HG03097 (cell line): ENCODE results near the gene PLTP.
"Not testable (repeated sequence)": the region's sequence is repeated elsewhere in the genome, so short reads cannot be mapped to it uniquely, and the experiment has no call there.

Experiments used
- ATAC-seq: cut with Tn5 transposase; IDR thresholded peaks from one replicate; pipeline ENCODE4 v1.9.1; 2021; ENCODE audit not compliant: unreplicated experiment, low FRiP score

The PLTP gene

GRCh38 chr20:45880988-45881788 lies 30.8 kb downstream of the PLTP start, which contains the start of gene ZSWIM1:
TSS of gene ZSWIM1 (plus strand) at chr20:45881227. CDS start at chr20:45882593, 1,366 bp downstream.
- ATAC-seq, result peak; percentile 93

GRCh38 chr20:45878076-45878761 lies 33.7 kb downstream of the PLTP start:
- ATAC-seq, result no peak

GRCh38 chr20:45874576-45874975 lies 37.4 kb downstream of the PLTP start:
- no peak for ATAC-seq

DNA sequence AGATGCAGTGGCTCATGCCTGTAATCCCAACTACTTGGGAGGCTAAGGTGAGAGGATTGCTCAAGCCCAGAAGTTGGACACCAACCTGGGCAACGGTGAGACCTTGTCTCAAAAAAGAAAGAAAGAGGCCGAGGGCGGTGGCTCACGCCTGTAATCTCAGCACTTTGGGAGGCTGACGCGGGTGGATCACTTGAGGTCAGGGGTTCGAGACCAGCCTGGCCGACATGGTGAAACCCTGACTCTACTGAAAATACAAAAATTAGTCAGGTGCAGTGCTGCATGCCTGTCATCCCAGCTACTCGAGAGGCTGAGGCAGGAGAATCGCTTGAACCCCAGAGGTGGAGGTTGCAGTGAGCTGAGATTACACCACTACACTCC lies 37.9 kb downstream of the PLTP start:
- not testable (repeated sequence) for ATAC-seq

DNA sequence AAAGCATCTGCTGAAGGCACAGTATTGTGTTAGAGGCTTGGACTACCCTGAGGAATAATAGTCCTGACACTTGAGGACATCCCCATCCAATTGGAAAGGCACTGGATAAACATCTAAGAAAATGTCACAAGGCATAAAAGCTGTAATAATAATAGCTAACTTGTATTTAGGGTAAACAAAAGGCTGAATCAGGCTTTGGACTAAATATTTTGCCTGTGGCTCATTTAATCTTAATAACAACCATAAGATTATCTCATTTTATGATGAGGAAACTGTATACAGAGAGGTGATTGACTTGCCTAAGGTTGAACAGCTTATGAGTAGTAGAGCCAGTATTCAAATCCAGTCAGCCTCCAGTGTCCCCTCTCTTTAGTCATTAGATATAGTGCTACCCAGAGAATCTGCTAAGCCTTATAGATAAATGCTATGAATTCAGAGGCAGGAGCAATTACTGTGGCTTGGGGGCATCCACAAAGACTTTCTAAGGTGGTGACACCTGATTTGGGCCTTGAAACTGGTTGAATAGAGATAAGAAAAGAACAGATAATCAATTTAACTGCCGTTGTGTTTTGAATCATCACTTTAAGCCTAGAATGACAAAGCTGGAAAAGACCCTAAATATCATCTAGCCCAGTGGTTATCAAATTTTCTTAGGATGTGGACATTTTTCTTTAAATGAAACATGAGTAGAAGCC lies 38.4 kb downstream of the PLTP start:
- no peak for ATAC-seq

DNA sequence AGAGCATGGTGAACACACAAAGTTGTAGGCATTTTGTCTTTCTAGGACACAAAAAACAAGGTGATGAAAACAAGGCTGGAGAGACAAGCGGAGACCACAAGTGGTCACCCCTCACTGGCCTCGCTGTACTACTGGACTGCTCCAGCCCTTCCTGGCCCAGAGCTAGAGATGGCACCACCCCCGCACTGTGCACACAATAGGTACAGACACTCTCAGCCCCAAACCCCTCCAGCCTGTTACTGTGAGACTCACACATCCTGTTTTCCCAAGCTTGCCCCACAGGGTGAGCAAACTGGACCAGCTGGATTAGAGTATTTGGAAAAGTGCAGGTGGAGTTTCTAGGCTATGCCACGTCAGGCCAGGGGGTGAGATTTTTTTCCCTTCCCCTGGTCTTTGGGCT lies 39.3 kb downstream of the PLTP start:
- no peak for ATAC-seq

GRCh38 chr20:45867819-45868176 lies 44.2 kb downstream of the PLTP start:
- ATAC-seq, result no peak

DNA sequence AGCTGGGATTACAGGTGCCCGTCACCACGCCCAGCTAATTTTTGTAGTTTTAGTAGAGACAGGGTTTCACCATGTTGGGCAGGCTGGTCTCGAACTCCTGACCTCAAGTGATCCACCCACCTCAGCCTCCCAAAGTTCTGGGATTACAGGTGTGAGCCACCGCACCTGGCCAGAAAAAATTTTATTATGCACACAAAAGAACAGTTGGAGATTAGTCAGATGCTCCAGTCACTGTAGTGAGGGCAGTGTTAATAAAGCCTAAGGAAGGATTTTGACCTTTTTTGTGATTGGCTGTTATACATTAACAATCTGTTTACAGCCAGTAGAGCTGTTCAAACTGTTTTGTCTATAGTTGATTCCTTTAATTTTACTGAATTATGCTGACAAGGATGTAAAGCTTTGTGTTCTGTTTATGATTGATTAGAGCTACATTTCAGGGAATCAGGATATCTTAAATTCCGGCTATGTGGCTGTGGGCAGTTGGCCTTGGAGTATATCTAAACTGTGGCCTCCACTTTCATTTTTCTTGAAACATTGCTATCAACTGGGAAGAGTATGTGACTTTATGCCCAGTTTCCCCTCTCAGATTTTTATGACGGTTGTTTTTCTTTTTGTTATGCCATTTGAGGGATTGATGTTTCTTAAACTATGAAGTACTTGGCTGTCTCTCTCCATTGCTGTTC lies 44.7 kb downstream of the PLTP start:
- no peak for ATAC-seq

GRCh38 chr20:45866454-45866853 lies 45.5 kb downstream of the PLTP start:
- ATAC-seq, result no peak

- no peak for ATAC-seq
Measured at GRCh38 chr20:45863543-45864470, 48.1 kb downstream of the PLTP start.

GRCh38 chr20:45861221-45862075 lies 50.5 kb downstream of the PLTP start:
- ATAC-seq, result no peak

DNA sequence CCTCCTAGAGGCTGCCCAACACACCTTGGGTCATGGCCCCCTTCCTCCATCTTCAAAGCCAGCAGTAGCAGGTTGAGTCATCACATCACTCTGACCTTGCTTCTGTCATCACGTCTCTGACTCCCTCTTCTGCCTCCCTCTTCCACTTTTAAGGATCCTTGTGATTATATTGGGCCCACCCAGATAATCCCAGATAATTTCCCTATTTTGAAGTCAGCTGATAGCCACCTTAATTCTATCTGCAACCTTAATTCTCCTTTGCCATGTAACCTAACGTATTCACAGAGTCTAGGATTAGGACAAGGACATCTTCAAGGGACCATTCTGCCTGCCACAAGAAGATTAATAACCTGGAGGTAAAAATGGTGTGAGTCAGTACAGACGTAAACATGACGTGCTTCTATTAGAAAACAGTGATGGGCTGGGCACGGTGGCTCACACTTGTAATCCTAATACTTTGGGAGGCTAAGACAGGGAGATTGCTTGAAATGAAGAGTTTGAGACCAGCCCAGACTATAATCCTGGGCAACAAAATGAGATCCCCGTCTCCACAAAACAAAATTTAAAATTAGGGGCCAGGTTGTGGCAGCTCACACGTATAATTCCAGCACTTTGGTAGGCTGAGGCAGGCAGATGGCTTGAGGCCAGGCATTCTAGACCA lies 51.3 kb downstream of the PLTP start:
- no peak for ATAC-seq

GRCh38 chr20:45859916-45860315 lies 52.0 kb downstream of the PLTP start:
- ATAC-seq, result no peak

DNA sequence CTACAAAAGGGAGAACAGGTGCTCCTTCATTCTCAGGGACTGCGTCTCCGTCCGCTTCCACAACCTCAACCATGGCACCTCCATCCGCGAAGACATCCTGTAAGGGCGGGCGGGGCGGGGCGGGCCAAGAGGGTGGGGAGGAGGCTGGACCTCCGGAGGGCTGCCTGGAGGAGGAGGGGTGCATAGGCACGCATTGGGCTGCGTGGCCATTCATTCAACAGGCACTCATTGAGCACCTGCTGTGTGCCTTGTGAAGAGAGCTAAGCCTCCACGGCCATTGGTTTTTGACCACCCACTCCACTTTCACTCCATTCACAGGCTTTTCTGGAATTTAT lies 54.1 kb downstream of the PLTP start:
- ATAC-seq, result peak; percentile 2

DNA sequence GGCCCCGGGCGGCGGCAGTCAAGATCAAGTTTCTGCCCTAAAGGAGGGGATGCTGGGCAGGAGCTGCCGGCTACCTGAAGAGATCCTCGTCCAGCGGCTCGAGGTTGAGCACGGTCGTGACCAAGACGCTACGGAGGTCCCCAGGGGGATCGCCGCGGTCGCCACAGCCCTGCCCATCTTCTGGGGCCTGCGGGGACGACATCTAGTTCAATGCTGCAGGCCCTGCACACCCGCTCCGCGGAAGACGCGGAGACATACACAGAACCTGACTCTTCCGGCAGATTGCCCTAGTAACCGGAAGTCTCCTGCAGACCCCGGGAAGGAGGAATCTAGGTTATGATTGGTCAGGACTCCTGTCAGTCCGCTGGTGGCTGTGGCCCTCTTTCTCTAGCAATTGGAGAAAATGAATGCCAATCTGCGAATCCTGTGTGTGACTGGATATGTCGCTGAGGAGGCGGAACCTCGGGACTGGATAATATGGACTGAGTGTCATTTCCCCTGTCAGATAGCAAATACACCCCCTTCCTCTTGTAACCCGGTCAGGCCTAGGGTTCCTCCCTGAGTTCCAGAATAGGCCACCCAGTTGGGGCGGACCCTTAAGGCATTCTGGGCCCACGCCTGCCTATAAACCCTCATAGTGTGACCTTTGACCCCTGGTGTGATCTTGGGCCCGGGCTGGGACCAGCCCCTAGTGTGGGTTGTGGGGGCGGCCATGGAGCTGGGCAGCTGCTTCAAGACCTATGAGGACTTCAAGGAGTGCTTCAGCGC lies 54.7 kb downstream of the PLTP start, which contains the start of the genes ACOT8 and ZSWIM3:
TSS of gene ACOT8 (minus strand) at position 279 of the 768 bp plus-strand sequence. CDS start at position 202, 77 bp downstream.
TSS of gene ZSWIM3 (plus strand) at position 501 of the 768 bp plus-strand sequence. CDS start at position 713, 212 bp downstream.
- peak; percentile 92 for ATAC-seq

- ATAC-seq, result no peak
Measured at GRCh38 chr20:45853484-45853883, 58.5 kb downstream of the PLTP start.

- ATAC-seq, result no peak
Measured at GRCh38 chr20:45852326-45852725, 59.6 kb downstream of the PLTP start.

- ATAC-seq, result no peak
Measured at GRCh38 chr20:45851501-45851900, 60.5 kb downstream of the PLTP start.
